Fibroblast of lung (primary cell): ENCODE measurements around the gene KIRREL3.

Source experiments
- CTCF ChIP-seq, 2 donors: IDR thresholded peaks in 1 of 2; conservative IDR thresholded peaks in 1 of 2; 1 replicate in 1 of 2; 2 replicates in 1 of 2; pipeline ENCODE4 v1.5.1; 2011 to 2012; ENCODE audit warnings: low read length in 2 of 2, control low read depth in 1 of 2, inconsistent platforms in 1 of 2, low read depth in 1 of 2, mild to moderate bottlenecking in 1 of 2
- EZH2 ChIP-seq: IDR thresholded peaks from 2 replicates; pipeline ENCODE4 v1.5.1; 2012; ENCODE audit warnings: low read length, control low read depth, mild to moderate bottlenecking; ENCODE audit errors: missing control alignments

DNA sequence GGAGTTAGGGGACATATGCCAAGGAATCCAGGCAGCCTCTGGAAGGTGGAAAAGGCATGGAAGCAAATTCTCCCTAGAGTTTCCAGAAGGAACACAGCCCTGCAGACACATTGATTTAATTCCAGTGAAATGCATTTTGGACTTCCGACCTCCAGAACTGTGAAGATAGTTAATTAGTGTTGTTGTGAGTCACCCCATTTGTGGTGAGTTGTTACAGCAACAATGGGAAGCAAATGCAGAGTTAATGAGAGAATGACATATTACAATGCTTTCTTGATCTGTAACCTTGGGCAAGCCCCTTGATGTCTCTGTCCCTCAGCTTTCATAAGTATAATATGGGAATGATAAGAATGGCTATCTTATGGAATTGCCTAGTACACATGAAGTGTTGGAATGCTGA lies 178.7 kb downstream of the KIRREL3 start:
- no peak for TF ChIP-seq CTCF (conservative IDR thresholded peaks at IDR 0.05 in 1 of 2, IDR thresholded peaks at IDR 0.05 in 1 of 2; ENCODE audit: low read depth in 1 of 2, low read length in 2 of 2)
- no peak for TF ChIP-seq EZH2
